CD4-positive, alpha-beta T cell treated with Interleukin-12 subunit alpha and Interleukin-12 subunit beta, for 1 hour (primary cell): ENCODE results near the gene AVPR1B.
"Not testable (repeated sequence)": the region's sequence is repeated elsewhere in the genome, so short reads cannot be mapped to it uniquely, and the experiment has no call there.

Experiments used
- DNase-seq: peaks from one replicate; pipeline ENCODE4 v3.0.0-alpha.2; 2020

Gene AVPR1B

GRCh38 chr1:206080026-206080820 is 37.0 kb downstream of the AVPR1B start:
- no peak for DNase-seq

- no peak for DNase-seq
These were observed 38.1 kb downstream of the AVPR1B start for GRCh38 chr1:206079135-206079534.

- no peak for DNase-seq
These were observed 41.1 kb downstream of the AVPR1B start for GRCh38 chr1:206075786-206076755.

- no peak for DNase-seq
These were observed 42.3 kb downstream of the AVPR1B start for GRCh38 chr1:206074839-206075238.

- DNase-seq = no peak
These were observed 46.4 kb downstream of the AVPR1B start for GRCh38 chr1:206070627-206071304.

- no peak for DNase-seq
These were observed 48.9 kb downstream of the AVPR1B start for GRCh38 chr1:206068314-206068713.

GRCh38 chr1:206067486-206068227 is 49.5 kb downstream of the AVPR1B start:
- no peak for DNase-seq

- no peak for DNase-seq
These were observed 50.6 kb downstream of the AVPR1B start for GRCh38 chr1:206066479-206067171.

DNA sequence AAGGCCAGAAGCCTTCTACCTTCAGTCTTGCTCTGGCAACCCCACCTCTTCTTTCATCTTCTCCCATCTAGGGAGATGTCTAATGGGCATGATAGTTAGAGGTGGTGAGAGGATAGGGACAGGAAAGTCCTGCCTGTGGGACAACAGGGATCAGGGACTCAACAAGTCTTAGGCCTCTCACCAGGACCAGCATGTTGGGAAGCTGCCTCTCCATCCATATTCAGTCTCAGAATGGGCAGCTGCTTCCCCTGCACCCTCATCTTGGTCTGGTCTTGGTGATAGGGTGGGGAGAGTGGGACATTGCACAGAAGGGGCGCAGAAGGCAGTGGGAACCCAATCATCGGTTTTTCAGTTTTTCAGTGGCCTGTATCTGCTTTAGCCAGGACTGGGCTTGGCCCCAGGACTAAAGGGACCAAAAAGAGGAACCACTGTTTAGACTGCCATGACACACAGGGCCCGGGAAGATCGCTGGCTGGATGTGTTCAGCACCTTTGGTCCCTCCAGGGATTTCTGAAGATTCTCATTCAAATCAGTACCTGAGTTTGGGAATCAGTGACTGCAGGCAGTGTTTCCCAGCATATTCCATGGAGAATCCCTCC is 51.5 kb downstream of the AVPR1B start:
- DNase-seq = no peak

DNA sequence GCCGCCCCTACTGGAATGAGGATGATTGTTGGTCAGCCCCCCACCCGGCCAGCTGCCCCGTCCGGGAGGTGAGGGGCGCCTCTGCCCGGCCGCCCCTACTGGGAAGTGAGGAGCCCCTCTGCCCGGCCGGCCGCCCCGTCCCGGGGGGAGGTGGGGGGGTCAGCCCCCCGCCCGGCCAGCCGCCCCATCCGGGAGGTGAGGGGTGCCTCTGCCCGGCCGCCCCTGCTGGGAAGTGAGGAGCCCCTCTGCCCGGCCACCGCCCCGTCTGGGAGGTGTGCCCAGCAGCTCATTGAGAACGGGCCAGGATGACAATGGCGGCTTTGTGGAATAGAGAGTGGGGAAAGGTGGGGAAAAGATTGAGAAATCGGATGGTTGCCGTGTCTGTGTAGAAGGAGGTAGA is 52.7 kb downstream of the AVPR1B start:
- DNase-seq = not testable (repeated sequence)

GRCh38 chr1:206064001-206064400 is 53.2 kb downstream of the AVPR1B start:
- DNase-seq = not testable (repeated sequence)

DNA sequence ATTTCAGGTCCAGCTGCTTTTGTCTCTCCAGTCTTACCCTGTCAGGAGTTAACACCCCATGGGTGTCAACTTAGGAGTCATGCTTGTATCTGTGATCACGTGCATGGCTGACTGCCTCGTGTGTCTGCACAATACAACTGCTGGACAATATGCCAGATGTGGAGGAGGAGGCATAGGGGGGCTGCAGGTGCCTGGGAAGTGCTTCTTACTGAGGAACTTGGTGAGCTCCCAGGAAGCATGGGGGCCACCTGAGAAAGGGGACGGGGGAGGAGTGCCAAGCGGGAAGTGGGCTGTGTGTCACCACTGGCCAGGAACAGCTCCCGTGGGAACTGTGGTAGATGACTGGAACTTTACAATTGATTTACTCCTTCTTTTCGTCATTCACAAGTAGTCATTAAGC is 54.7 kb downstream of the AVPR1B start:
- DNase-seq = no peak

DNA sequence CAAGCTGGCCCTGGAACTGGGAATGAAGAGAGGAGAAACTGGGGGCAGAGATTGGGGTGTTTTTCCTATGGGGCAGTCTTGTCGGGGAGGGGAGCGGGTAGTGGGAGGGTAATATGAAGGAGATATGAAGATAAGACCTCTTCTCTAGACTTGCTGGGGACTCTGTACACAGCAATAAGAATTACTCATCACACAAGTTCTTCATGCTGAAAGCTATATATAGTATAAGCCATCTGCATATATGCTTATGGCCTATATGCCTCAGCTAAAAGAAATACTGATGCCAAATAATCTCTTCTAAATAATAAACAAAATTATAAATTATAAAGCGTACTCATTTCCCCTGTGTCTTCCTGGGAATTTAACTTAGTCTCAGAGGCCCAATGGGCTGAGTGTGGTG is 56.3 kb downstream of the AVPR1B start:
- DNase-seq = no peak
